A549 (cell line): ENCODE data around the gene FOXR1.

ENCODE experiments used
- BHLHE40 ChIP-seq: IDR thresholded peaks from 2 replicates; pipeline ENCODE4 v1.6.1; 2012; ENCODE audit warnings: low read depth, low read length, inconsistent platforms
- ELK1 ChIP-seq: fragments of 150-350 bp; IDR thresholded peaks from 2 replicates; pipeline ENCODE4 v1.6.1; 2014; ENCODE audit warnings: low read depth, mild to moderate bottlenecking, low read length
- EP300 ChIP-seq, 2 experiments: fragments of >200 bp; sonication (Bioruptor Twin); formaldehyde crosslinking; IDR thresholded peaks; 2 replicates in 1 of 2; 3 replicates in 1 of 2; pipeline ENCODE4 v1.6.1; 2016 to 2017
- FOSL2 ChIP-seq, 2 experiments: fragments of 450-650 bp in 1 of 2; fragments of >200 bp in 1 of 2; sonication (Bioruptor Twin) in 1 of 2; formaldehyde crosslinking; IDR thresholded peaks; 2 replicates each; pipeline versions ENCODE4 v1.5.0 to v1.6.1; 2016 to 2020; ENCODE audit warnings: mild to moderate bottlenecking in 1 of 2, moderate library complexity in 1 of 2
- KDM1A ChIP-seq: fragments of 200-600 bp; sonication (generic); IDR thresholded peaks from 2 replicates; pipeline ENCODE4 v1.6.1; 2016; ENCODE audit warnings: low read depth, mild to moderate bottlenecking
- MAX ChIP-seq: IDR thresholded peaks from 2 replicates; pipeline ENCODE4 v1.6.1; 2012
- NFE2L2 ChIP-seq: fragments of 150-350 bp; conservative IDR thresholded peaks from 2 replicates; pipeline ENCODE4 v1.6.1; 2014; ENCODE audit warnings: low read length
- PBX3 ChIP-seq: IDR thresholded peaks from 2 replicates; pipeline ENCODE4 v1.6.1; 2012
- POLR2A ChIP-seq: IDR thresholded peaks from 2 replicates; pipeline ENCODE4 v1.6.1; 2012; ENCODE audit warnings: mild to moderate bottlenecking, low read length
- SMC3 ChIP-seq: fragments of >200 bp; sonication (Bioruptor Twin); formaldehyde crosslinking; IDR thresholded peaks from 3 replicates; pipeline ENCODE4 v1.6.1; 2018; ENCODE audit warnings: inconsistent platforms
- SREBF2 ChIP-seq: fragments of 450-650 bp; IDR thresholded peaks from 2 replicates; pipeline ENCODE4 v1.6.1; 2014; ENCODE audit warnings: mild to moderate bottlenecking, moderate library complexity
- TP53 ChIP-seq: fragments of 250-450 bp; sonication (Bioruptor Pico); IDR thresholded peaks from 2 replicates; pipeline ENCODE4 v1.5.0; 2021; ENCODE audit warnings: mild to moderate bottlenecking, moderate library complexity
- ZSCAN20 ChIP-seq: fragments of 250-450 bp; sonication (Bioruptor Pico); IDR thresholded peaks from 2 replicates; pipeline ENCODE4 v1.8.0; 2022; ENCODE audit warnings: mild to moderate bottlenecking, moderate library complexity
- TF ChIP-seq, protein P1 (sequence below): fragments of >200 bp; sonication (Bioruptor Twin); formaldehyde crosslinking; IDR thresholded peaks from 3 replicates; pipeline ENCODE4 v1.5.1; 2016

- TF ChIP-seq, protein P1, sequence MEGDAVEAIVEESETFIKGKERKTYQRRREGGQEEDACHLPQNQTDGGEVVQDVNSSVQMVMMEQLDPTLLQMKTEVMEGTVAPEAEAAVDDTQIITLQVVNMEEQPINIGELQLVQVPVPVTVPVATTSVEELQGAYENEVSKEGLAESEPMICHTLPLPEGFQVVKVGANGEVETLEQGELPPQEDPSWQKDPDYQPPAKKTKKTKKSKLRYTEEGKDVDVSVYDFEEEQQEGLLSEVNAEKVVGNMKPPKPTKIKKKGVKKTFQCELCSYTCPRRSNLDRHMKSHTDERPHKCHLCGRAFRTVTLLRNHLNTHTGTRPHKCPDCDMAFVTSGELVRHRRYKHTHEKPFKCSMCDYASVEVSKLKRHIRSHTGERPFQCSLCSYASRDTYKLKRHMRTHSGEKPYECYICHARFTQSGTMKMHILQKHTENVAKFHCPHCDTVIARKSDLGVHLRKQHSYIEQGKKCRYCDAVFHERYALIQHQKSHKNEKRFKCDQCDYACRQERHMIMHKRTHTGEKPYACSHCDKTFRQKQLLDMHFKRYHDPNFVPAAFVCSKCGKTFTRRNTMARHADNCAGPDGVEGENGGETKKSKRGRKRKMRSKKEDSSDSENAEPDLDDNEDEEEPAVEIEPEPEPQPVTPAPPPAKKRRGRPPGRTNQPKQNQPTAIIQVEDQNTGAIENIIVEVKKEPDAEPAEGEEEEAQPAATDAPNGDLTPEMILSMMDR: no peak
- TF ChIP-seq ELK1 (no peak), MAX (no peak), NFE2L2 (no peak), BHLHE40 (no peak), KDM1A (no peak), EP300 (IDR thresholded peaks at IDR 0.05) (no peak), POLR2A (no peak), ZSCAN20 (CRISPR knock-in tag) (no peak), FOSL2 (IDR thresholded peaks at IDR 0.05) (no peak), FOSL2 (CRISPR knock-in tag; IDR thresholded peaks at IDR 0.05) (no peak), TP53 (CRISPR knock-in tag) (no peak), SMC3 (no peak), SREBF2 (no peak), PBX3 (no peak)
Observed at GRCh38 chr11:118953265-118953664, 18.3 kb upstream of the FOXR1 start.
